HepG2 (cell line): ENCODE measurements around the gene NEU1. TPM values are rescaled to one million over a fixed set of nuclear protein-coding genes. Genes with fewer than 3 reads are reported as not detected.

Experiments
- BCLAF1 ChIP-seq: fragments of 450-650 bp; IDR thresholded peaks from 2 replicates; pipeline ENCODE4 v1.6.1; 2017; ENCODE audit warnings: mild to moderate bottlenecking
- PATZ1 ChIP-seq: sonication (generic); formaldehyde crosslinking; IDR thresholded peaks from 2 replicates; pipeline ENCODE4 v1.4.0; 2020; ENCODE audit warnings: missing genetic modification reagents
- ZBTB40 ChIP-seq, 2 experiments: fragments of 450-650 bp in 1 of 2; sonication (generic) in 1 of 2; formaldehyde crosslinking in 1 of 2; IDR thresholded peaks; 2 replicates each; pipeline versions ENCODE4 v1.6.1 to v1.8.0; 2016 to 2022; ENCODE audit warnings: antibody characterized with exemption in 1 of 2, mild to moderate bottlenecking in 1 of 2, missing genetic modification reagents in 1 of 2
- ZNF615 ChIP-seq: sonication (generic); formaldehyde crosslinking; IDR thresholded peaks from 2 replicates; pipeline ENCODE4 v1.5.0; 2020; ENCODE audit warnings: mild to moderate bottlenecking, missing genetic modification reagents, borderline replicate concordance
- ZNF879 ChIP-seq: sonication (generic); formaldehyde crosslinking; IDR thresholded peaks from 2 replicates; pipeline ENCODE4 v1.8.1; 2023; ENCODE audit warnings: missing genetic modification reagents
- polyA plus RNA-seq, 8 experiments: library from polyadenylated mRNA; depleted of rRNA in 3 of 8; stranded (reverse) in 7 of 8; unstranded in 1 of 8; fragments of >200 nt; fragmentation: Illumina TruSeq in 4 of 8; extraction: Trizol in 4 of 8; gene quantifications; 2 replicates each; pipeline versions ENCODE4 v1.2.1 to v1.2.3, GENCODE V29; 2011 to 2016; ENCODE audit warnings: low read depth in 4 of 8, missing spikeins in 1 of 8, mixed read lengths in 1 of 8; ENCODE audit not compliant: insufficient read depth in 1 of 8
- total RNA-seq, 5 experiments: library from RNA; depleted of rRNA; stranded (reverse); fragments of >200 nt; fragmentation: Illumina TruSeq; extraction: Trizol; gene quantifications; 2 replicates each; pipeline ENCODE4 v1.2.3, GENCODE V29; 2016; ENCODE audit warnings: low read depth in 1 of 5
- TF ChIP-seq, protein P1 (sequence below): IDR thresholded peaks from 2 replicates; pipeline ENCODE4 v1.6.1; 2016; ENCODE audit warnings: low read depth, missing genetic modification reagents, missing compliant biosample characterization

Gene NEU1
- total and polyA plus RNA-seq, 2 of the 13 experiments (the other 11 are each of a cell fraction or from before 2014, with no cell fraction given) = 215 to 297 TPM

DNA sequence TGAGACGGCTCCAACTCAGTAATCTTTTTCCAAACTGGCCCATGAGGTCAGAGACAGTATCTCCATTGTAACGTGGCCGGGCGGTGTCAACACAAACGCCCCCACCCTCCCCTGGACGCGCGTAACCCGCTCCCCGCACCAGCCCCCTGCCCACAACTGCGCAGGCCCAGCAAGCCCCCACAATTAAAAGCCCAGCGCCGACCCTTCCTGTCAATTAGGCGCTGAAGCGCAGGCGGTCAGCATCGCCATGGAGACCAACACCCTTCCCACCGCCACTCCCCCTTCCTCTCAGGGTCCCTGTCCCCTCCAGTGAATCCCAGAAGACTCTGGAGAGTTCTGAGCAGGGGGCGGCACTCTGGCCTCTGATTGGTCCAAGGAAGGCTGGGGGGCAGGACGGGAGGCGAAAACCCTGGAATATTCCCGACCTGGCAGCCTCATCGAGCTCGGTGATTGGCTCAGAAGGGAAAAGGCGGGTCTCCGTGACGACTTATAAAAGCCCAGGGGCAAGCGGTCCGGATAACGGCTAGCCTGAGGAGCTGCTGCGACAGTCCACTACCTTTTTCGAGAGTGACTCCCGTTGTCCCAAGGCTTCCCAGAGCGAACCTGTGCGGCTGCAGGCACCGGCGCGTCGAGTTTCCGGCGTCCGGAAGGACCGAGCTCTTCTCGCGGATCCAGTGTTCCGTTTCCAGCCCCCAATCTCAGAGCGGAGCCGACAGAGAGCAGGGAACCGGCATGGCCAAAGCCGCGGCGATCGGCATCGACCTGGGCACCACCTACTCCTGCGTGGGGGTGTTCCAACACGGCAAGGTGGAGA lies 47.4 kb downstream of the NEU1 start, which contains the start of the genes HSPA1A and HSPA1L (continued):
- TF ChIP-seq BCLAF1 (no peak), ZNF615 (CRISPR knock-in tag) (no peak), PATZ1 (CRISPR knock-in tag) (peak; percentile 2), ZBTB40 (IDR thresholded peaks at IDR 0.05) (no peak), ZBTB40 (CRISPR knock-in tag; IDR thresholded peaks at IDR 0.05) (no peak), ZNF879 (CRISPR knock-in tag) (0 out of 2 replicates have a peak, but pooled peaks have one; percentile 77)
- TF ChIP-seq, protein P1, sequence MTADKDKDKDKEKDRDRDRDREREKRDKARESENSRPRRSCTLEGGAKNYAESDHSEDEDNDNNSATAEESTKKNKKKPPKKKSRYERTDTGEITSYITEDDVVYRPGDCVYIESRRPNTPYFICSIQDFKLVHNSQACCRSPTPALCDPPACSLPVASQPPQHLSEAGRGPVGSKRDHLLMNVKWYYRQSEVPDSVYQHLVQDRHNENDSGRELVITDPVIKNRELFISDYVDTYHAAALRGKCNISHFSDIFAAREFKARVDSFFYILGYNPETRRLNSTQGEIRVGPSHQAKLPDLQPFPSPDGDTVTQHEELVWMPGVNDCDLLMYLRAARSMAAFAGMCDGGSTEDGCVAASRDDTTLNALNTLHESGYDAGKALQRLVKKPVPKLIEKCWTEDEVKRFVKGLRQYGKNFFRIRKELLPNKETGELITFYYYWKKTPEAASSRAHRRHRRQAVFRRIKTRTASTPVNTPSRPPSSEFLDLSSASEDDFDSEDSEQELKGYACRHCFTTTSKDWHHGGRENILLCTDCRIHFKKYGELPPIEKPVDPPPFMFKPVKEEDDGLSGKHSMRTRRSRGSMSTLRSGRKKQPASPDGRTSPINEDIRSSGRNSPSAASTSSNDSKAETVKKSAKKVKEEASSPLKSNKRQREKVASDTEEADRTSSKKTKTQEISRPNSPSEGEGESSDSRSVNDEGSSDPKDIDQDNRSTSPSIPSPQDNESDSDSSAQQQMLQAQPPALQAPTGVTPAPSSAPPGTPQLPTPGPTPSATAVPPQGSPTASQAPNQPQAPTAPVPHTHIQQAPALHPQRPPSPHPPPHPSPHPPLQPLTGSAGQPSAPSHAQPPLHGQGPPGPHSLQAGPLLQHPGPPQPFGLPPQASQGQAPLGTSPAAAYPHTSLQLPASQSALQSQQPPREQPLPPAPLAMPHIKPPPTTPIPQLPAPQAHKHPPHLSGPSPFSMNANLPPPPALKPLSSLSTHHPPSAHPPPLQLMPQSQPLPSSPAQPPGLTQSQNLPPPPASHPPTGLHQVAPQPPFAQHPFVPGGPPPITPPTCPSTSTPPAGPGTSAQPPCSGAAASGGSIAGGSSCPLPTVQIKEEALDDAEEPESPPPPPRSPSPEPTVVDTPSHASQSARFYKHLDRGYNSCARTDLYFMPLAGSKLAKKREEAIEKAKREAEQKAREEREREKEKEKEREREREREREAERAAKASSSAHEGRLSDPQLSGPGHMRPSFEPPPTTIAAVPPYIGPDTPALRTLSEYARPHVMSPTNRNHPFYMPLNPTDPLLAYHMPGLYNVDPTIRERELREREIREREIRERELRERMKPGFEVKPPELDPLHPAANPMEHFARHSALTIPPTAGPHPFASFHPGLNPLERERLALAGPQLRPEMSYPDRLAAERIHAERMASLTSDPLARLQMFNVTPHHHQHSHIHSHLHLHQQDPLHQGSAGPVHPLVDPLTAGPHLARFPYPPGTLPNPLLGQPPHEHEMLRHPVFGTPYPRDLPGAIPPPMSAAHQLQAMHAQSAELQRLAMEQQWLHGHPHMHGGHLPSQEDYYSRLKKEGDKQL (CRISPR knock-in tag) = no peak; the same call in 1 of the 2 replicates
